ENCODE data around the gene GOSR1. TPM values are rescaled to one million over a fixed set of nuclear protein-coding genes. Genes with fewer than 3 reads are reported as not detected.

The GOSR1 gene
- polyA plus RNA-seq, 1 of the 3 experiments (the other 2 are of a cell fraction) = 13.7 TPM

DNA sequence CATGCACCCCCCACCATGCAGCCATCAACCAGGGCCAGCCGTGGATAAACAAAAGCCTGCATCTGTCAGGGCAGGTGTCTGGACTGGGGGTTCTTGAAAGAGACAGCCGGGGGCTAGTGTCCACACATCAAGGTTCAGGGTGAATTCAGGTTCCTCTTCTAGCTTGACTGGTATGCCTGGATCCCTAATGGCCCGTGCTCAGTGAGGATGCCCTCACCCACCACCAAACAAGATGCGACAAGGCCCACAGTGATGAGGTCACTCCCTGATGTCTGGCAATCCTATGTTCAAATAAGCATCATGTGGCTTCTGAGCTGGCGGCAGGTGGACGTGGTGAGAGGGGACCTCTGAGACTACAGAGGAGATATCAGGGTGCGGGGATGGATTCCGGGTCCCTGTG, 64.6 kb downstream of the GOSR1 start:
- Histone ChIP-seq H4K20me1 (ENCODE audit: insufficient read depth) (no peaks in the 10 kb centered on the region), H3K9ac (no peak overlapping the region), H3K4me3 (ENCODE audit: low read depth in 2 of 2, low read length in 1 of 2) (no peak overlapping the region), H3K4me1 (ENCODE audit: control insufficient read depth in 1 of 2, insufficient read depth in 2 of 2, low read depth in 1 of 2, low read length in 1 of 2) (no peaks in the 10 kb centered on the region), H2AFZ (ENCODE audit: low read depth) (no peak overlapping the region), H3K36me3 (replicated peaks in 1 of 2; ENCODE audit: control insufficient read depth in 1 of 2, insufficient read depth in 2 of 2, low read length in 1 of 2) (no peaks in the 10 kb centered on the region), H3K79me2 (ENCODE audit: insufficient read depth) (no peaks in the 10 kb centered on the region), H3F3A (replicated peaks; ENCODE audit: insufficient read depth) (no peaks in the 10 kb centered on the region), H3K4me2 (no peak overlapping the region), H3K27ac (ENCODE audit: low read depth in 2 of 2, low read length in 1 of 2) (no peak overlapping the region), H3K27me3 (ENCODE audit: insufficient read depth) (no peaks in the 10 kb centered on the region), H3K9me3 (no peaks in the 10 kb centered on the region), H3K9me2 (no peaks in the 10 kb centered on the region)
- WGBS (ENCODE audit: low lambda C conversion rate) = 87% methylated on average over 6 of the region's 8 CpGs
- POLR2A ChIA-PET = no interaction called here
- DNase-seq = no peak
- CTCF ChIA-PET = interaction anchor here (0.6 kb wide), 1 partner anchor 12 kb away, joined by 3 read pairs; no protein-coding TSS in a partner anchor
- no peak for TF ChIP-seq EP300 (IDR thresholded peaks at IDR 0.05; ENCODE audit: borderline replicate concordance in 1 of 2, low read depth in 1 of 2, low read length in 1 of 2)
- TF ChIP-seq TEAD4 (IDR thresholded peaks at IDR 0.05; ENCODE audit: borderline replicate concordance, insufficient read depth) = no peak
- TF ChIP-seq ELF1 (IDR thresholded peaks at IDR 0.05) = no peak
- TF ChIP-seq, protein P1, sequence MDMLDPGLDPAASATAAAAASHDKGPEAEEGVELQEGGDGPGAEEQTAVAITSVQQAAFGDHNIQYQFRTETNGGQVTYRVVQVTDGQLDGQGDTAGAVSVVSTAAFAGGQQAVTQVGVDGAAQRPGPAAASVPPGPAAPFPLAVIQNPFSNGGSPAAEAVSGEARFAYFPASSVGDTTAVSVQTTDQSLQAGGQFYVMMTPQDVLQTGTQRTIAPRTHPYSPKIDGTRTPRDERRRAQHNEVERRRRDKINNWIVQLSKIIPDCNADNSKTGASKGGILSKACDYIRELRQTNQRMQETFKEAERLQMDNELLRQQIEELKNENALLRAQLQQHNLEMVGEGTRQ (IDR thresholded peaks at IDR 0.05; ENCODE audit: borderline replicate concordance, low read depth, low read length) = no peak
- no peak for TF ChIP-seq FOXM1 (IDR thresholded peaks at IDR 0.05; ENCODE audit: low read depth)
- TF ChIP-seq GABPA (IDR thresholded peaks at IDR 0.05; ENCODE audit: low read depth) = no peak
- TF ChIP-seq RFX5 (IDR thresholded peaks at IDR 0.05; ENCODE audit: low read length) = no peak
- TF ChIP-seq JUND (IDR thresholded peaks at IDR 0.05) = no peak

DNA sequence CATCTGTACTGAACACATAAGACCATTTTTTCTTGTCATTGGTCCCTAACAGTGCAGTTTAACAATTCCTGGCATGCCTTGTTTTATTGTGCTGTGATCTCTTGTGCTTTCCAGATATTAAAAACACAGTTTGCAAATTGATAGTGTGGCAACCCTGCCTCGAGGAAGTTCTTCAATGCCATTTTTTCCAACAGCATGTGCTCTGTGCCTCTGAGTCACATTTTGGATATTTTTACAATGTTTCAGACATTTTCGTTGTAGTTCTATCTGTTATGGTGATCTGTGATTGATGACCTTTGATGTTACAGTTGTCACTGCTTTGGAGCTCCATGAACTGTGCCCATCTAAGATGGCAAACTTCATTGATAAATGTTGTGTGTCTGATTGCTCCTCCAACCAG, 66.2 kb downstream of the GOSR1 start:
- H3K9me2 ChIP-seq = no peaks in the 10 kb centered on the region
- H3K27ac ChIP-seq (ENCODE audit: low read depth in 2 of 2, low read length in 1 of 2) = no peak overlapping the region
- WGBS (ENCODE audit: low lambda C conversion rate) = 16% methylated on average over 2 of the region's 2 CpGs
- no peaks in the 10 kb centered on the region for H3K27me3 ChIP-seq (ENCODE audit: insufficient read depth)
- no peaks in the 10 kb centered on the region for H3K79me2 ChIP-seq (ENCODE audit: insufficient read depth)
- no peak overlapping the region for H3K9ac ChIP-seq
- DNase-seq = no peak
- H3K36me3 ChIP-seq (replicated peaks in 1 of 2; ENCODE audit: control insufficient read depth in 1 of 2, insufficient read depth in 2 of 2, low read length in 1 of 2) = no peaks in the 10 kb centered on the region
- H3K4me3 ChIP-seq (ENCODE audit: low read depth in 2 of 2, low read length in 1 of 2) = no peak overlapping the region
- H3K4me2 ChIP-seq = no peak overlapping the region
- H2AFZ ChIP-seq (ENCODE audit: low read depth) = no peak overlapping the region
- ChIA-PET CTCF (interaction anchor here (1.2 to 1.3 kb wide), 2 partner anchors 8 to 11 kb away, joined by 3 to 4 read pairs; no protein-coding TSS in a partner anchor), POLR2A (no interaction called here)
- no peaks in the 10 kb centered on the region for H3F3A ChIP-seq (replicated peaks; ENCODE audit: insufficient read depth)
- TF ChIP-seq MXI1 (IDR thresholded peaks at IDR 0.05; ENCODE audit: low read depth, low read length) = no peak
- TF ChIP-seq, protein P2, sequence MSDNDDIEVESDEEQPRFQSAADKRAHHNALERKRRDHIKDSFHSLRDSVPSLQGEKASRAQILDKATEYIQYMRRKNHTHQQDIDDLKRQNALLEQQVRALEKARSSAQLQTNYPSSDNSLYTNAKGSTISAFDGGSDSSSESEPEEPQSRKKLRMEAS (IDR thresholded peaks at IDR 0.05; ENCODE audit: low read depth) = peak; percentile 37; the same call in 1 of the 2 replicates
- TF ChIP-seq, protein P3, sequence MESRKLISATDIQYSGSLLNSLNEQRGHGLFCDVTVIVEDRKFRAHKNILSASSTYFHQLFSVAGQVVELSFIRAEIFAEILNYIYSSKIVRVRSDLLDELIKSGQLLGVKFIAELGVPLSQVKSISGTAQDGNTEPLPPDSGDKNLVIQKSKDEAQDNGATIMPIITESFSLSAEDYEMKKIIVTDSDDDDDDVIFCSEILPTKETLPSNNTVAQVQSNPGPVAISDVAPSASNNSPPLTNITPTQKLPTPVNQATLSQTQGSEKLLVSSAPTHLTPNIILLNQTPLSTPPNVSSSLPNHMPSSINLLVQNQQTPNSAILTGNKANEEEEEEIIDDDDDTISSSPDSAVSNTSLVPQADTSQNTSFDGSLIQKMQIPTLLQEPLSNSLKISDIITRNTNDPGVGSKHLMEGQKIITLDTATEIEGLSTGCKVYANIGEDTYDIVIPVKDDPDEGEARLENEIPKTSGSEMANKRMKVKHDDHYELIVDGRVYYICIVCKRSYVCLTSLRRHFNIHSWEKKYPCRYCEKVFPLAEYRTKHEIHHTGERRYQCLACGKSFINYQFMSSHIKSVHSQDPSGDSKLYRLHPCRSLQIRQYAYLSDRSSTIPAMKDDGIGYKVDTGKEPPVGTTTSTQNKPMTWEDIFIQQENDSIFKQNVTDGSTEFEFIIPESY (IDR thresholded peaks at IDR 0.05; ENCODE audit: borderline replicate concordance, low read depth) = no peak
- no peaks in the 10 kb centered on the region for H3K9me3 ChIP-seq
- no peaks in the 10 kb centered on the region for H3K4me1 ChIP-seq (ENCODE audit: control insufficient read depth in 1 of 2, insufficient read depth in 2 of 2, low read depth in 1 of 2, low read length in 1 of 2)
- H4K20me1 ChIP-seq (ENCODE audit: insufficient read depth) = no peaks in the 10 kb centered on the region
